Measurements from ENCODE around the gene P3R3URF.

DNA sequence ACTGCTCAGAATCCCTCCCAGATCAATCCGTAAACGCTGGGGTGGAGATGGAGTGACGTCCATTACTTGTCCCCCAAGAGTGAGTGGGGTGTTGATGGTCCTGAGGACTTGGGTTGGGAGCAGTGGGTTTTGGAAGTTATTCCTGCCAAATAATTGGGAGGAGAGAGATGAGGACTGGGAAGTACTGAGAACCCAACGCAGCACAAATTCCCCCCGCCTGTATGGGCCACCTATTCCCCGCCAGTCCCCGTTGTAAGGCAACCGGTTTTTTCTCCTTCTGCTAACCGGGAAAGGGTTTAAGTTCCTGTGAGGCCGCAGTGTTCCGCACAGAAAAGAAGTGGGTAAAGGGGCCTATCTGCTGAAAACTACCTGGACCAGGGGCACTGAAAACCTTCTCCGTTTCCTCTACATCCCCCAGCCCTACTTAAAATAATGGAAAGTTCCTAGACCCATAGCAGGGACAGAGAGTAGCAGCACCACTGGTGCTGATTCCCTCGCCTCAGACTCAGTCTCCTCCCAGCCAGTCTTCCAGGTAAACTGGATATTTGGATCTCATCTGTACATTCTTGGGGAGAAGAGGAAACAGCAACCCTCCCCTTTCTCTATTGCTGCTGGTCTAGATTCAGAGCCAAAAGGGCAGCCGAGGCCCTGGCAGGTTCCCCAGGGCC is 27.6 kb upstream of the P3R3URF start:
- TF ChIP-seq, protein P1, sequence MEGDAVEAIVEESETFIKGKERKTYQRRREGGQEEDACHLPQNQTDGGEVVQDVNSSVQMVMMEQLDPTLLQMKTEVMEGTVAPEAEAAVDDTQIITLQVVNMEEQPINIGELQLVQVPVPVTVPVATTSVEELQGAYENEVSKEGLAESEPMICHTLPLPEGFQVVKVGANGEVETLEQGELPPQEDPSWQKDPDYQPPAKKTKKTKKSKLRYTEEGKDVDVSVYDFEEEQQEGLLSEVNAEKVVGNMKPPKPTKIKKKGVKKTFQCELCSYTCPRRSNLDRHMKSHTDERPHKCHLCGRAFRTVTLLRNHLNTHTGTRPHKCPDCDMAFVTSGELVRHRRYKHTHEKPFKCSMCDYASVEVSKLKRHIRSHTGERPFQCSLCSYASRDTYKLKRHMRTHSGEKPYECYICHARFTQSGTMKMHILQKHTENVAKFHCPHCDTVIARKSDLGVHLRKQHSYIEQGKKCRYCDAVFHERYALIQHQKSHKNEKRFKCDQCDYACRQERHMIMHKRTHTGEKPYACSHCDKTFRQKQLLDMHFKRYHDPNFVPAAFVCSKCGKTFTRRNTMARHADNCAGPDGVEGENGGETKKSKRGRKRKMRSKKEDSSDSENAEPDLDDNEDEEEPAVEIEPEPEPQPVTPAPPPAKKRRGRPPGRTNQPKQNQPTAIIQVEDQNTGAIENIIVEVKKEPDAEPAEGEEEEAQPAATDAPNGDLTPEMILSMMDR (IDR thresholded peaks at IDR 0.05; ENCODE audit: extremely low read depth in 1 of 2, insufficient read depth in 1 of 2, low read depth in 1 of 2, low read length in 2 of 2): no peak
- TF ChIP-seq POLR2AphosphoS5 (IDR thresholded peaks at IDR 0.05; ENCODE audit: insufficient read depth, low read depth, low read length): no peak
- TF ChIP-seq EZH2 (IDR thresholded peaks at IDR 0.05; ENCODE audit: borderline replicate concordance, low read depth, low read length, severe bottlenecking): no peak
- no peak for TF ChIP-seq POLR2A (IDR thresholded peaks at IDR 0.05; ENCODE audit: low read depth, low read length)
- no peak for TF ChIP-seq MYC (IDR thresholded peaks at IDR 0.05; ENCODE audit: low read depth, low read length)
- TF ChIP-seq MAX (IDR thresholded peaks at IDR 0.05; ENCODE audit: insufficient read depth, insufficient read length): no peak
